Measurements from ENCODE around the gene OTOGL. TPM values are rescaled to one million over a fixed set of nuclear protein-coding genes. Genes with fewer than 3 reads are reported as not detected.

The OTOGL gene
- 0.31 TPM for total RNA-seq

GRCh38 chr12:80099259-80099658 is at the start of gene OTOGL:
Gene OTOGL (plus strand): TSS chr12:80099537. CDS start chr12:80209432, 109,895 bp downstream.

Small RNA genes lying within 50 kb of the gene (small RNA-seq; reads per million reads assigned to genes)
- gene RN7SKP261 (ENCODE audit: low replicate concordance) (not detected), gene RNU7-106P (ENCODE audit: low replicate concordance) (not detected)

Other genes starting within 250 kb of the OTOGL start
- 240 TPM for gene PPP1R12A, start 164.4 kb upstream of the OTOGL start, total RNA-seq

All from parietal lobe (tissue), 2 donors.